Breast epithelium (tissue), 4 donors: ENCODE measurements around the gene WNT7B. TPM values are rescaled to one million over a fixed set of nuclear protein-coding genes. Genes with fewer than 3 reads are reported as not detected.

ENCODE experiments used
- DNase-seq, 2 donors: peaks; one replicate each; pipeline ENCODE4 v3.0.0-alpha.2; 2019; ENCODE audit warnings: low spot score in 2 of 2
- H3K27ac ChIP-seq, 2 donors: fragments of 200-600 bp; sonication (generic) in 1 of 2; one replicate each; pipeline ENCODE4 v1.5.1; 2016 to 2019; ENCODE audit warnings: mild to moderate bottlenecking in 1 of 2
- H3K27me3 ChIP-seq, 2 donors: fragments of 200-600 bp; sonication (generic) in 1 of 2; one replicate each; pipeline versions ENCODE4 v1.5.1 to v1.6.0; 2017 to 2019; ENCODE audit warnings: control low read depth in 1 of 2, mild to moderate bottlenecking in 1 of 2
- H3K36me3 ChIP-seq: fragments of 200-600 bp; one replicate; pipeline ENCODE4 v1.5.1; 2019
- H3K4me1 ChIP-seq, 2 donors: fragments of 200-600 bp; sonication (generic); one replicate each; pipeline ENCODE4 v1.5.1; 2016 to 2019; ENCODE audit warnings: control low read depth in 1 of 2
- H3K4me3 ChIP-seq, 3 donors: fragments of 200-600 bp; sonication (generic); 1 replicate in 2 of 3; 2 replicates in 1 of 3; pipeline ENCODE4 v1.5.1; 2016 to 2019; ENCODE audit warnings: mild to moderate bottlenecking in 3 of 3, moderate library complexity in 2 of 3
- H3K9me3 ChIP-seq, 2 donors: fragments of 200-600 bp; sonication (generic) in 1 of 2; one replicate each; pipeline ENCODE4 v1.5.1; 2016 to 2019; ENCODE audit warnings: control low read depth in 1 of 2
- POLR2A ChIP-seq: fragments of 450-650 bp; IDR thresholded peaks from one replicate; pipeline ENCODE4 v1.6.1; 2016; ENCODE audit warnings: antibody characterized with exemption, mild to moderate bottlenecking, moderate library complexity
- POLR2AphosphoS5 ChIP-seq, 3 donors: sonication (generic); formaldehyde crosslinking; IDR thresholded peaks; one replicate each; pipeline ENCODE4 v1.6.1; 2017; ENCODE audit warnings: antibody characterized with exemption in 3 of 3
- intact Hi-C: fragments of 100-400 bp; cut with DNase I; formaldehyde crosslinking; loops from one replicate; pipeline ENCODE4 v1.15.1; 2023; ENCODE audit warnings: low total_unique reads
- total RNA-seq, 3 donors: library from RNA; depleted of rRNA; stranded (reverse); fragments of >200 nt; gene quantifications; one replicate each; pipeline ENCODE4 v1.1.0, GENCODE V29; 2016
- TF ChIP-seq, protein P1 (sequence below), 3 donors: fragments of 450-650 bp; IDR thresholded peaks; one replicate each; pipeline ENCODE4 v1.5.1; 2016 to 2017; ENCODE audit warnings: antibody characterized with exemption in 3 of 3, mild to moderate bottlenecking in 3 of 3, moderate library complexity in 3 of 3

Gene WNT7B
- total RNA-seq, 3 donors from 2014 or later, result 2.2 to 2.9 TPM; not detected in 1

GRCh38 chr22:45872659-45873263 is 104.2 kb downstream of the WNT7B start:
- H3K9me3 ChIP-seq, result peaks cover 0 to 7% of the 10 kb centered on the region in 2 donors
- DNase-seq, result no peak
- H3K27me3 ChIP-seq, result peaks cover 0 to under 1% of the 10 kb centered on the region in 2 donors
- no peak overlapping the region for H3K4me3 ChIP-seq
- TF ChIP-seq, protein P1, sequence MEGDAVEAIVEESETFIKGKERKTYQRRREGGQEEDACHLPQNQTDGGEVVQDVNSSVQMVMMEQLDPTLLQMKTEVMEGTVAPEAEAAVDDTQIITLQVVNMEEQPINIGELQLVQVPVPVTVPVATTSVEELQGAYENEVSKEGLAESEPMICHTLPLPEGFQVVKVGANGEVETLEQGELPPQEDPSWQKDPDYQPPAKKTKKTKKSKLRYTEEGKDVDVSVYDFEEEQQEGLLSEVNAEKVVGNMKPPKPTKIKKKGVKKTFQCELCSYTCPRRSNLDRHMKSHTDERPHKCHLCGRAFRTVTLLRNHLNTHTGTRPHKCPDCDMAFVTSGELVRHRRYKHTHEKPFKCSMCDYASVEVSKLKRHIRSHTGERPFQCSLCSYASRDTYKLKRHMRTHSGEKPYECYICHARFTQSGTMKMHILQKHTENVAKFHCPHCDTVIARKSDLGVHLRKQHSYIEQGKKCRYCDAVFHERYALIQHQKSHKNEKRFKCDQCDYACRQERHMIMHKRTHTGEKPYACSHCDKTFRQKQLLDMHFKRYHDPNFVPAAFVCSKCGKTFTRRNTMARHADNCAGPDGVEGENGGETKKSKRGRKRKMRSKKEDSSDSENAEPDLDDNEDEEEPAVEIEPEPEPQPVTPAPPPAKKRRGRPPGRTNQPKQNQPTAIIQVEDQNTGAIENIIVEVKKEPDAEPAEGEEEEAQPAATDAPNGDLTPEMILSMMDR (IDR thresholded peaks at IDR 0.05), result no peak
- H3K4me1 ChIP-seq, result no peaks in the 10 kb centered on the region
- H3K36me3 ChIP-seq, result no peaks in the 10 kb centered on the region
- intact Hi-C loops, result no loop called here
- no peak overlapping the region for H3K27ac ChIP-seq

DNA sequence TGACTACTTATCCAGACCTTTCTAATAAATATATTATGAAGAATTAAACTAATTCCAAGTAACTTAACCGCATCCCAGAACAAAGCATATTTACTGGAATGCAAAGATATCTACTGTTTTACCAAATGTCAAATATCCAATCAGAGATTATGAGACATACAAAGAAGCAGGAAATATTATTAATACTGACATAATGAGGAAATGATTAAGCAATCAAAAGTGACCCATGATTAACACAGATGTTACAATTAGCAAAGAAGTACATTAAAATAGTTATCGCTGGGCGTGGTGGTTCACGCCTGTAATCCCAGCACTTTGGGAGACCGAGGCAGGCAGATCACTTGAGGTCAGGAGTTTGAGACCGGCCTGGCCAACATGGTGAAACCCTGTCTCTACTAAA is 105.2 kb downstream of the WNT7B start:
- TF ChIP-seq POLR2AphosphoS5 (IDR thresholded peaks at IDR 0.05) (no peak), POLR2A (no peak)
- TF ChIP-seq, protein P1 (IDR thresholded peaks at IDR 0.05), result no peak
- Histone ChIP-seq H3K9me3 (peaks cover 0 to 7% of the 10 kb centered on the region in 2 donors), H3K27ac (no peak overlapping the region), H3K4me1 (peaks cover 2 to 7% of the 10 kb centered on the region in 2 donors), H3K4me3 (no peak overlapping the region), H3K27me3 (peaks cover 0 to 9% of the 10 kb centered on the region in 2 donors), H3K36me3 (no peaks in the 10 kb centered on the region)
- no peak for DNase-seq
- intact Hi-C loops, result no loop called here

Other genes starting within 250 kb of the WNT7B start
- 10 to 100 TPM; 15.2 to 31.0 (median 22.3) TPM for gene PPARA, start 173.4 kb upstream of the WNT7B start, total RNA-seq